GM06990 (cell line): ENCODE measurements around the gene SCARF1.

Source experiments
- DNase-seq: peaks from one replicate; pipeline ENCODE4 v3.0.0-alpha.2; 2011; ENCODE audit not compliant: insufficient read length; ENCODE audit errors: extremely low read depth
- H3K27me3 ChIP-seq: replicated peaks from 2 replicates; pipeline ENCODE4 v1.6.0; 2011; ENCODE audit warnings: low read length; ENCODE audit not compliant: control insufficient read depth, insufficient read depth
- H3K36me3 ChIP-seq: 2 replicates; pipeline ENCODE4 v1.5.1; 2011; ENCODE audit warnings: low read length; ENCODE audit not compliant: control insufficient read depth, insufficient read depth
- H3K4me3 ChIP-seq: replicated peaks from 2 replicates; pipeline ENCODE4 v1.5.1; 2011; ENCODE audit warnings: low read depth, mild to moderate bottlenecking, control low read depth, low read length
- TF ChIP-seq, protein P1 (sequence below): IDR thresholded peaks from 2 replicates; pipeline ENCODE4 v1.5.1; 2011; ENCODE audit warnings: low read length, control low read depth, mild to moderate bottlenecking, inconsistent platforms; ENCODE audit not compliant: insufficient read depth, poor library complexity, severe bottlenecking

Gene SCARF1

GRCh38 chr17:1598399-1599095 is 47.0 kb downstream of the SCARF1 start:
- Histone ChIP-seq H3K27me3 (no peaks in the 10 kb centered on the region), H3K4me3 (no peak overlapping the region), H3K36me3 (peaks cover 9% of the 10 kb centered on the region)
- no peak for DNase-seq
- TF ChIP-seq, protein P1, sequence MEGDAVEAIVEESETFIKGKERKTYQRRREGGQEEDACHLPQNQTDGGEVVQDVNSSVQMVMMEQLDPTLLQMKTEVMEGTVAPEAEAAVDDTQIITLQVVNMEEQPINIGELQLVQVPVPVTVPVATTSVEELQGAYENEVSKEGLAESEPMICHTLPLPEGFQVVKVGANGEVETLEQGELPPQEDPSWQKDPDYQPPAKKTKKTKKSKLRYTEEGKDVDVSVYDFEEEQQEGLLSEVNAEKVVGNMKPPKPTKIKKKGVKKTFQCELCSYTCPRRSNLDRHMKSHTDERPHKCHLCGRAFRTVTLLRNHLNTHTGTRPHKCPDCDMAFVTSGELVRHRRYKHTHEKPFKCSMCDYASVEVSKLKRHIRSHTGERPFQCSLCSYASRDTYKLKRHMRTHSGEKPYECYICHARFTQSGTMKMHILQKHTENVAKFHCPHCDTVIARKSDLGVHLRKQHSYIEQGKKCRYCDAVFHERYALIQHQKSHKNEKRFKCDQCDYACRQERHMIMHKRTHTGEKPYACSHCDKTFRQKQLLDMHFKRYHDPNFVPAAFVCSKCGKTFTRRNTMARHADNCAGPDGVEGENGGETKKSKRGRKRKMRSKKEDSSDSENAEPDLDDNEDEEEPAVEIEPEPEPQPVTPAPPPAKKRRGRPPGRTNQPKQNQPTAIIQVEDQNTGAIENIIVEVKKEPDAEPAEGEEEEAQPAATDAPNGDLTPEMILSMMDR: no peak

- TF ChIP-seq, protein P1: no peak
- DNase-seq: no peak
- H3K4me3 ChIP-seq: no peak overlapping the region
- H3K36me3 ChIP-seq: peaks cover 9% of the 10 kb centered on the region
- no peaks in the 10 kb centered on the region for H3K27me3 ChIP-seq
These were observed 47.6 kb downstream of the SCARF1 start for GRCh38 chr17:1597861-1598342.

GRCh38 chr17:1593630-1593931 is 52.0 kb downstream of the SCARF1 start:
- Histone ChIP-seq H3K27me3 (no peaks in the 10 kb centered on the region), H3K36me3 (peaks cover 13% of the 10 kb centered on the region), H3K4me3 (peak overlapping the region; percentile 10; the same call in 1 of the 2 replicates)
- TF ChIP-seq, protein P1: no peak
- no peak for DNase-seq

DNA sequence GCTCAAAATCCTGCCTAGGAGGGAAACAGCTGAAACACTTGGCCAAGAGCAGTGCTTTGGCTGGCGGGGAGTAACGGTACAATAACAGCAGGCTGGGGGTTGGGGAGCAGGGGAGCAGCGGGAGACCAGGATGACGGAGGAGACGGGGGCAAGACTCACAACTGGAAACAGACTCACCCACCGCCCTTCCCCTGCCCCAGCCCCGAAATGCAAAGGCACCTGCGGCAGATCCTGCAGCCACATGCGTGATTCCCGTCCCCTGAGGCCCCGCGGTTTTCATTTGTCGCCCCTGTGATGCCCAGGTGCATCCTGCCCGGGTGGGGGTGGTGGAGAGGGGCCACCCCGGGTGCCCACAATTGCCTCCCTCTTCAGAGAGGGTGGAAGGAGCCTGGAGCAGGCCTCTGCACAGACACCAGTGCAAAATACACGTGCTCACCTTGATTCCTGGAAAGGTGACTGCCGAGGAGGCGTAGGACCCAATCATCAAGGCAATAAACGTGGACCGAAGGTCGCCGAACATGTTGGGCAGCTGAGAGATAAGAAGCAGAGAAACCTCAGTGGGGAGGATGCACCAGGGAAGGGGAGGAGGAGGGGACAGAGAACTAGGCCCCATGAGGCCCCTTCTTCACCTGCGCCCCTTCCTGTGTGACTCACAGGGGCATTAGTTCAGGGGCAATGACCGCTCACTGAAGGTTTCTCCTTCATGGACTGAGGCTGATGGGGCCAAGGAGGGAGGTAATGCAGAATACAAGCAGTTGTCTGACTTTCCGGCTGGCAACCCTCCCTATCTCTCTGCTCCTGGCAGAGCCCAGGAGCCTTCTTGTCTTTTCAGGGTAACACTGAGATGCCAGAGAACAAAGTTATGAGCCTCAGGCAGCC is 52.5 kb downstream of the SCARF1 start:
- Histone ChIP-seq H3K36me3 (peaks cover 13% of the 10 kb centered on the region), H3K4me3 (peak overlapping the region; percentile 10), H3K27me3 (no peaks in the 10 kb centered on the region)
- peak; percentile 90 for DNase-seq
- TF ChIP-seq, protein P1: no peak

DNA sequence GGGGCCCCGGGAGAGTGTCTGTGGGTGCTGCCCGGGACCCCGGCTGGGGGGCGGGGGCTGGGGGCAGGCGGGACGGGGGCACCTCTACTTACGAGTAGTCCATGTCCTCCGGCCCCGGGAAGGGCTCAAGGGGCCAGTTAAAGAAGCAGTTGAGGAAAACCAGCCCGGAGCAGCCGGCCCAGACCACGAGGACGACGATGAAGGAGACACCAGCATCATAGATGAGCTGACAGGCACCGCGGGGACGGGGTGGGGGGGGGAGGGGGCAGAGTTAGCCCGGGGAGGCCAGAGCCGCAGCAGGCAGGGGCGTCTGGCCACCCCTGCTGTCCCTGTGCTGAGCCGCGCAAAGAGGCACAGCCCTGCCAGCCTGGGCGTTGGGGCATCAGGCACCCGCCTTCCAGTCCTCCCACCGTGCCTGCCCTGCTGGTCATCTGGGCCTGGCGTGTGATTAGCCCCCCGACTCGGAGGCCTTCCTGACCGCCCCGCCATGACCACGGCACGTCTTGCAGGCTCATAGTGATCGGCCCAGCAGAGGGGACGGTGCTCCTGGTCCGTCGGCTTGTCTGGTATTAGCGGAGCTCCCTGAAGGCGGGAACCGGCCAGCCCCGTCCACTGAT is 54.0 kb downstream of the SCARF1 start:
- Histone ChIP-seq H3K36me3 (peaks cover 19% of the 10 kb centered on the region), H3K27me3 (no peaks in the 10 kb centered on the region), H3K4me3 (no peak overlapping the region)
- TF ChIP-seq, protein P1: no peak
- no peak for DNase-seq
